ENCODE data around the gene EXTL1.

The EXTL1 gene

GRCh38 chr1:26044971-26045721, 23.6 kb downstream of the EXTL1 start:
- no peak for DNase-seq

DNA sequence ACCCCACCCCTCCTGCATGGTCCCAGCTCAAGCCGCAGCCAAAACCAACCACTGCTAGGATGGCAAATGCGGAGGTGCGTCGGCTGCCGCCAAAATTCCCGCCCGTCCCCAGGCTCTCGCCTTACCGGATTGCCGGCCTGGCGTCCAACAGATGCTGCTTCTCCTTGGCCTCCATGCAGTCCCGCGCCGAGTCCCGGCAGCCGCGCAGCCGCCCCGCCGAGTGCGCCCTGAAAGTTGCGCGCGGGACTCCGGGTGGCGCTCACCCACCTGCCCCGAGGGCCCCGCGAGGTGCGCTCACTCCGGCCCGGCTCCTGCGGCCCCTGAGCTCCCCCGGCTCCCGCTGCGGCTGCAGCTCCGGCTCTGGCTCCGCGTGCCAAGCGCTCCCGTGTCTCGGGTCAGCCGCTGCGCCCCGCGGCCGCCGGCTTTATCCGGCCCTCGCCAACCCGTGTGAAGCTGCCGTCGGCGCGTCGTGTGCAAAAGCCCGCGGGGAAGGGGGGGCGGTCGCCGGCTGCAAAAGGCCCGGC, 24.2 kb downstream of the EXTL1 start, which contains the start of gene SLC30A2:
Gene SLC30A2 (minus strand): TSS at position 397 of the 524 bp plus-strand sequence. CDS start 222 bp downstream, at position 175.
- DNase-seq, result no peak

DNA sequence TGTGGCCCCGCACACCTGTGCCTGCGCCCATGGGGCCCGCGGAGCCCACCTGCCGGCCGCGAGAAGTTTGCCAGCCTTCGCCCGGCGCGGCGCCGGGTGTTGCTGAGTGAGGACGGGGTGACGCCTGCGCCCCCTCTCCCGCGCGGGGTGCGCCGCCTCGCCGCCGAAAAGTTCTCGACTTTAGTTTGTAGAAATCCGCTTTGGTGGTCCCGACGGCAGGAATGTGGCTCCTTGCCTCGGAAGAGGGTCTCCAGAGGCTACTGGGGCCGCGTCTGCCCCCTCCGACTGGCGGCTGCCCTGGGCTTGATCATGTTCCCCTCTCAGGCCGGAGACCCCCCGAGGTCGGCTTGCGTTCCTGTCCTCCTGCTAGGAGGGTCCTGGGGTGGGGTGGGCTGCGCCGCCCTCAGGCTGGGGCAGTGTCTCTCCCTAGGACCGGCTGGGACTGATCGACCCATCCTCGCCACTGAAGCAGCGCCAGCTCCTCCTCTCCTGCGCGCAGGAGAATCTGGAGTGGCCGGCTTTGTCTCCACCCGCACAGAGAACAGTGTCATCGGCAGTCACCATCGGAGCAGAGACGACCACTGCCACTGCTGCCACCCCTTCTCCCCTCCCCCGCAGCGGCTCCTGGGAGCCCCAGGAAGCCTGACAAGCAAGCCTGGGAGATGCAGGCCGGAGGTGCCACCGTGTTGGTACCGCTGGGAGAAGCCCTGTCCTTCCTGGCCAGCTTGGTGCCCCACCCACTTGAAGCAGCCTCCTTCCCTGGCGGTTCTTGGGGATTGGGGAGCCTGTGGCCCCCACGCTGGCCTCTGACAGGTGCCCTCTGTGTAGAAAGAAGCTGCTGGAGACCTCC, 24.9 kb downstream of the EXTL1 start:
- DNase-seq, result no peak

GRCh38 chr1:26047278-26047874, 25.8 kb downstream of the EXTL1 start:
- no peak for DNase-seq

GRCh38 chr1:26049531-26050247, 28.1 kb downstream of the EXTL1 start:
- no peak for DNase-seq

DNA sequence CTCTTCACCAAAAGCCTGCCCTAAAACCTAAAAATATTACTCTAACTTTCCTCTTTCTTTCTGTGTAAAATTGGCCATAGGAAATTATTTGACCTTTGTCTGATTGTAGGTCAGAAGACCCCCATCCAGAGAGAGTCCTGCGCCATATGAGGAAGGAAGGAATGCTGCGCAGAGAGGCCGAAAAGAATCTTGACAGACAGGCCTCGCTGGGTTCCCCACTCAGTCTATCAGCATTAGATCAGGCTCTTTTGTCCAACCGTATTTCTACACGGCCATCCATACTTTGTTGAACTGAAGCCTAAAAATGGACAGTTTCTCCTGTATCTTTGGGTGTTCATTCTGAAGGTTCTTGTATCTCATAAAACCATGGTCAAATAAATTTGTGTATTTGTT, 28.7 kb downstream of the EXTL1 start:
- DNase-seq, result no peak

DNA sequence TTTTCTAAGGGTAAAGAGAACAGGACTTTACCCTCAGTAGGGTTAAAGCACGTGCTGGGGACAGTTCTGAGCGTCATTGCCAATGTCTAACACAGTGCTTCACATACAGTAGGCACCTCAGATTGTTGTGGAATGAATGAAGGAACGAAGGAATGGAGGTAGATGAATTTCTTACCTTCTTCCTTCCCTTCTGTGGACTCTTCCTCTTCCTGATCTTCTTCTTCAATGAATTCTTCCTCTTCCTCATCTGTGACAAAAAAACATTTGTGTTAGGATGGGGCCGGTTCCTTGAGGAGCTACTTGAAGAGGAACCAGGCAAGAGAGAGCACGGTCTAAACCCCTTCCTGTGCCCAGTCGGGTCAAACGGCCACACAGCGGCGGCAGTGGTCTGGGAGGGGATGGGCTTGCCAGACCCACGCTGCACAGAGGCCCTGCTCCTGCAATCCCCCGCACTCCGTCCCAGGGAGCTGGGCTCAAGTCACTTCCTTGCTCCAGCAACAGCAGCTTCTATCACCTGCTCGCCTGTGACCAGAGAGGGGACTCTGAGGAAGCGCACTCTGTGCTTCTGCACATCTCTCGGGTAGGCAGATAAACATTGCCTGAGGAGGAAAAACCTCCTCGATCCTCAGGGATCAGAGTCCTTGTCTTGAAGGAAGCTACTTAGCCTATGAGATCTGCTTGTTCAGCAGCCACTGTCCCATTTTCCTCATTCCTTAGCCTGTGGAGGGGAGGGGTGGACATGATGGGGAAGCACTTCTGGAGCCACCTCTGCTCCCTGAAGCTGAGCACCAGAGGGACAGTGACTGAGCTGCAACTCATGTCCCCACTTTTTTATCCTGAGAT, 32.4 kb downstream of the EXTL1 start:
- no peak for DNase-seq

DNA sequence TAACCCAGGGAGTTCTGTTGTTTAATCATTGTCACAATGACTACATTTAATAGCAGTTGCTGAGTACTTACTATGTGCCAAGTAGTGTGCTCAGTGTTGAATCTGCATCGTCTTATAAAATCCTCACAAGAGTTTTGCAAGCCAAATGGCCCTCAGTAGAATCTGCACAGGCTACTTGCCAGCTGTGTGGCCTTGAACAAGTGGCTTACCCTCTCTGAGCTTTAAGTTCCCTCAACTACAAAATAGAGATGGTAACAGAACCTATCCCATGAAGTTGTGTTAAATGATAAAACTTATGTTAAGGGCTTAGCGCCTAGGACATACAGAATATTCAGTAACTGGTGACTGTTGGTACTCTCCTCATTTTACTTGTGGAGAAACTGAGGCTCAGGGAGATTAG, 33.5 kb downstream of the EXTL1 start:
- DNase-seq, result no peak

DNA sequence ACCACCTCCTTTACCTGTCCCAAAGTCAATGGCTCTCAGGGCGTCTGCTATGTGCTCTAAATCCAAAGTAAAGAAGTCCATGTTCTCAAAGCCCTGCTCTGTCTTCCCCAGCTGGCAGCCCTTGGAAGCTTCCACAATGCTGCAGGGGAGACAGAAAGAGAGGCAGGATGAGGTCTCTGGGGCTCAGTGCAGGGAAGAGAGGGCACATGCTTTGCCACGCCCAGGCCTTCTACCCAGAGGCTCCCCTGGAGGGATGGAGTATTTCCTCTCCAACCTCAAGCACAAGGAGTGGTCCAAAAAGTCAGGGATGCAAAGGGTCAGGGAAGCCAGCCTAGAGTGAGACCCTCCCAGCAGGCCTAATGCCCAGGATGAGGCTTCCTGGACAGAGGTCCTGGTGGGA, 35.6 kb downstream of the EXTL1 start:
- DNase-seq, result no peak

- no peak for DNase-seq
Observed at GRCh38 chr1:26058052-26058595, 36.5 kb downstream of the EXTL1 start.

DNA sequence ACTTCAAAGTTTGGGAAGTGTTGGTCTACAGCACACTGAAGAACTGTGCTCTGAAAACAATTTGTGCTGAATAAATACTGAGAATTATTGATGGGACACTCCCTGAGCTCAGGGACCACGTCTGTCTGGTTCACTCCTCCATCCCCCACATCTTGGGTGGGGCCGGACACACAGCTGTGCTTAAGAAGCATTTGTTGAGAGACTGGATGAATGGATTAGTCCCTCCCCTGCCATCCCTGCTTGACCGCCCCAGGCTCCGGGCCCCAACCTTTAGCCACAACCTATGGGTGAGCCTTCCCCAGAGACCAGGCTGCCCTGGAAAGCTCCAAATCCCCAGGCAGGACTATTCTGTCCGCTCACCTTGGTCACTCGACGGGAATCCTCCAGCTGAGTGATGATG, 38.3 kb downstream of the EXTL1 start:
- DNase-seq, result no peak

GRCh38 chr1:26060832-26061574, 39.4 kb downstream of the EXTL1 start:
- DNase-seq, result no peak

- DNase-seq, result no peak
Observed at GRCh38 chr1:26064553-26064952, 43.0 kb downstream of the EXTL1 start.

DNA sequence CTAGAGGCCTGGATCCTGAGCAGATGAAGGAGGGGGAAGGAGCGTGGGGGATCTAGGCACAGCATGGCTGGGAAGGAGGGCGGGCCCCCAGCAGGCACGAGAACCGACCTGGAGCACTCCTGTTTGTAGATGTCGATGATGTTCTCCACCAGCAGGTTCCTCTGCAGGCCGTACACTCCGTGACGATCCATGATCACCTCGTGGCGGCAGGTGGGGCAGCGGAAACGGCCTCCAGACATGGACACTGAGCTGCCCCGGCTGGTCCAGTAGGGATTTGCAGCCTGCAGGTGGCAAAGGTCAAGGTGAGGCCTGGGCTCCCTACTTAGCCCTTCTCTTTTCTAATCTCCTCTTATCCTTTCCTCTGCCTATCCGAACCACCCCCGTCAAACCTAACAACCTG, 44.6 kb downstream of the EXTL1 start:
- no peak for DNase-seq

- DNase-seq, result no peak
Observed at GRCh38 chr1:26066857-26067256, 45.3 kb downstream of the EXTL1 start.

DNA sequence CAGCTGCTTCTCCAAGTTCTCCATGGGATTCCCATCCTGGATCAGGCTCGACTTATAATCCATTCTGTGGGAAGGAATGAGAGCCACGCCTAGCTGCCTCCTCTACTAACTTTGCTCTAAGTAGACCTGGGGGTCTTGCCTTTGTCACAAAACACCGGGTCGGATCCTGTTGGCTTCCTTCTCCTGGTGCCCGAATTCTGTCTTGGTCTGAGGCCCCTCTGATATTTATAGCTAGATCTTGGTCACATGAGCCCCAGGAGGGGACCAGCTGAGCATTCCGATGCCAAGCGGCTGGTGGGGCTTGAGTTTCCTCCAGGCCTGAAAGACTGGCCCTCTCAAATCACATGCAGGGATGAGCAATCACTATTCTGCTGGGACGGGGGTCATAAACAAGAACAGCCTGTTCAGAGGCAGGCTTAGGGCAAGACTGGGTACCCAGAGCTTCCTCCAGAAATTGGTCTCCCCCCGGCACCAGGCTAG, 45.9 kb downstream of the EXTL1 start, which contains the start of gene TRIM63:
Gene TRIM63 (minus strand): TSS at position 199 of the 480 bp plus-strand sequence. CDS start 136 bp downstream, at position 63.
- DNase-seq, result no peak

DNA sequence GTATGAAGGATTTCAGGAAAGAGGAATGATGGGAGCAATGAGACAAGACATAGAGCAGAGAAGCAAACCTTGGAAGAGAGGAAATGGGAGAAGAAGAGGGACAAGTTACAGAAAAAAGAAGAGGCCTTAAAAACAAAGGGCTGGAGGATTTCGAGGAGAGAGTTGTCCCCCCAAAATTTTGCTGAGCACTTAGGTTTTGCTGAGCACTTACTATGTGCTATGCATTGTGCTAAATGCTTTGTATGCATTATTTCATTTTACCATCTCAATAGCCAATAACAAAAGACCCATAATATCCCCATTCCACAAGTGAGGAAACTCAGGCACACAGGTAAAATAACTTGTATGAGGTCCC, 48.3 kb downstream of the EXTL1 start:
- DNase-seq, result no peak

GRCh38 chr1:26070296-26070962, 48.9 kb downstream of the EXTL1 start:
- DNase-seq, result no peak

DNA sequence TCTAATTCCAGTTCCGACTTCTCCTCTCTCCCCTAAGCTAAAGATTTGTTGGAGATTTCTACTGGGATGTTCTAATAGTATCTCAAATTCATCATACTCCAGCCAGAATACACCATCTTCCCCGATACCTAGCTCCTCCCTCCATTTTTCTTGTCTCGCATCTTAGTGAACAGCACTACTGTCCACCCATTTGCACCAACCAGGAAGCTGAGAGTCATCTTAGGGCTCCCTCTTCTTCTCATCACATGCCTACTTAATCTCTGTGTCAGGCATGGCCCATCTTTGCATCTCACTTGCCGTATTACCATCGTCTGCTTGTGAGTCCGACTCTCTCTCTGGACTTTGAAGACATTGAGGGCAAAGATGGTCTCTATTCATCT, 49.4 kb downstream of the EXTL1 start:
- DNase-seq, result no peak

- DNase-seq, result no peak
Observed at GRCh38 chr1:26072305-26072704, 50.7 kb downstream of the EXTL1 start.
